Loucy (cell line): ENCODE measurements around the gene SCAMP2.

Experiments
- H2AFZ ChIP-seq: fragments of 200-600 bp; sonication (generic); 2 replicates; pipeline ENCODE4 v1.6.0; 2016; ENCODE audit warnings: antibody characterized with exemption, mild to moderate bottlenecking, low read length, moderate library complexity
- H3F3A ChIP-seq: fragments of 200-600 bp; 2 replicates; pipeline ENCODE4 v1.6.0; 2016; ENCODE audit warnings: antibody characterized with exemption, low read depth, mild to moderate bottlenecking
- H3K27me3 ChIP-seq: fragments of 200-600 bp; sonication (generic); 2 replicates; pipeline ENCODE4 v1.6.1; 2014; ENCODE audit warnings: low read length, mild to moderate bottlenecking; ENCODE audit not compliant: insufficient read depth, poor library complexity, severe bottlenecking
- H3K36me3 ChIP-seq: fragments of 200-600 bp; sonication (generic); 2 replicates; pipeline ENCODE4 v1.6.1; 2016; ENCODE audit warnings: low read length; ENCODE audit not compliant: insufficient read depth
- H3K4me1 ChIP-seq: fragments of 200-600 bp; sonication (generic); 2 replicates; pipeline ENCODE4 v1.5.1; 2014; ENCODE audit warnings: low read length, mild to moderate bottlenecking; ENCODE audit not compliant: insufficient read depth, poor library complexity, severe bottlenecking
- H3K4me2 ChIP-seq: fragments of 200-600 bp; sonication (generic); 2 replicates; pipeline ENCODE4 v1.6.0; 2014; ENCODE audit warnings: antibody characterized with exemption, low read length, low read depth, mild to moderate bottlenecking; ENCODE audit not compliant: poor library complexity, severe bottlenecking
- H3K4me3 ChIP-seq: fragments of 200-600 bp; sonication (generic); 2 replicates; pipeline ENCODE4 v1.5.1; 2014; ENCODE audit warnings: low read length, mild to moderate bottlenecking, mixed read lengths; ENCODE audit not compliant: poor library complexity, severe bottlenecking
- H3K79me2 ChIP-seq: fragments of 200-600 bp; sonication (generic); 2 replicates; pipeline ENCODE4 v1.6.1; 2014; ENCODE audit warnings: low read length; ENCODE audit not compliant: insufficient read depth
- H3K9ac ChIP-seq: fragments of 200-600 bp; sonication (generic); 2 replicates; pipeline ENCODE4 v1.6.0; 2014; ENCODE audit warnings: mild to moderate bottlenecking, low read depth, low read length, moderate library complexity; ENCODE audit not compliant: poor library complexity, severe bottlenecking
- H3K9me2 ChIP-seq: fragments of 200-600 bp; sonication (generic); replicated peaks from 2 replicates; pipeline ENCODE4 v1.6.1; 2016; ENCODE audit warnings: low read depth, low read length, mixed read lengths
- H3K9me3 ChIP-seq: fragments of 200-600 bp; sonication (generic); 2 replicates; pipeline ENCODE4 v1.6.1; 2014; ENCODE audit warnings: mild to moderate bottlenecking, antibody characterized with exemption, low read length, low read depth; ENCODE audit not compliant: insufficient read depth
- H4K20me1 ChIP-seq: fragments of 200-600 bp; sonication (generic); 2 replicates; pipeline ENCODE4 v1.6.0; 2014; ENCODE audit warnings: antibody characterized with exemption, low read length, mild to moderate bottlenecking; ENCODE audit not compliant: insufficient read depth, poor library complexity, severe bottlenecking
- EZH2phosphoT487 ChIP-seq: fragments of 200-600 bp; IDR thresholded peaks from 2 replicates; pipeline ENCODE4 v1.6.1; 2018; ENCODE audit warnings: antibody characterized with exemption, mild to moderate bottlenecking, moderate library complexity, borderline replicate concordance
- TF ChIP-seq, protein P1 (sequence below): fragments of 200-600 bp; sonication (generic); conservative IDR thresholded peaks from 2 replicates; pipeline ENCODE4 v1.5.1; 2014; ENCODE audit warnings: mild to moderate bottlenecking, antibody characterized with exemption, low read length

Gene SCAMP2

DNA sequence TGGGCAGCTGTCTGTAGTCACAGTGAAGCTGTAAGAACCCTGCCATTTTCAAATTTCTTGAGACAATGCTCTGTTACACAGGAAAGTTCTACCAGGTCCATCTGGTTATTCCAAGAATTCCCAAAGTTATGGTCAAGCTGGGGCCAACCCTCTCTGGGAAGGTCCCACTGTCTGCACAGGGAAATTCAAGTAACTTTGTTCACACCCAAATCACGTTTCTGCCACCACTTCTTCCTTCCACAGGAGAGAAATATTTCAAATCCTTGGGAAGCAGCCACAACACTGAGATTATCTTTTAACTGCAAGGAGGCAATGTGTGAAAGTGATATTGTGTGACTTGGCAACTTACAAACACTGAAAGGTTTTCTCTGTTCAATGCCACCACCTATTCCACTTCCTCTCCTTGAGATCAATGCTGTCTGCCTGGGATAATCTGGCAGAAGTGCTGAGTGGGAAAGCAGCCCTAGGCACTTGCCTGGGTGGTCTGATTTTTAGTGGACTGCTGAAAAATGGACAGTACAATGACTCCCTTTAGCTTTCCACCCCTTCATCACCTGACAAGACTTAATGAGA, 5.6 kb downstream of the SCAMP2 start:
- H3K4me3 ChIP-seq, result peak overlapping the region; percentile 64
- H3F3A ChIP-seq, result peaks cover 24% of the 10 kb centered on the region
- peak overlapping the region; percentile 36 for H3K9ac ChIP-seq
- peak overlapping the region; percentile 85 for H3K4me2 ChIP-seq
- no peak for TF ChIP-seq EZH2phosphoT487
- TF ChIP-seq, protein P1, sequence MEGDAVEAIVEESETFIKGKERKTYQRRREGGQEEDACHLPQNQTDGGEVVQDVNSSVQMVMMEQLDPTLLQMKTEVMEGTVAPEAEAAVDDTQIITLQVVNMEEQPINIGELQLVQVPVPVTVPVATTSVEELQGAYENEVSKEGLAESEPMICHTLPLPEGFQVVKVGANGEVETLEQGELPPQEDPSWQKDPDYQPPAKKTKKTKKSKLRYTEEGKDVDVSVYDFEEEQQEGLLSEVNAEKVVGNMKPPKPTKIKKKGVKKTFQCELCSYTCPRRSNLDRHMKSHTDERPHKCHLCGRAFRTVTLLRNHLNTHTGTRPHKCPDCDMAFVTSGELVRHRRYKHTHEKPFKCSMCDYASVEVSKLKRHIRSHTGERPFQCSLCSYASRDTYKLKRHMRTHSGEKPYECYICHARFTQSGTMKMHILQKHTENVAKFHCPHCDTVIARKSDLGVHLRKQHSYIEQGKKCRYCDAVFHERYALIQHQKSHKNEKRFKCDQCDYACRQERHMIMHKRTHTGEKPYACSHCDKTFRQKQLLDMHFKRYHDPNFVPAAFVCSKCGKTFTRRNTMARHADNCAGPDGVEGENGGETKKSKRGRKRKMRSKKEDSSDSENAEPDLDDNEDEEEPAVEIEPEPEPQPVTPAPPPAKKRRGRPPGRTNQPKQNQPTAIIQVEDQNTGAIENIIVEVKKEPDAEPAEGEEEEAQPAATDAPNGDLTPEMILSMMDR, result no peak
- H3K79me2 ChIP-seq, result peaks cover 84% of the 10 kb centered on the region
- H3K36me3 ChIP-seq, result no peaks in the 10 kb centered on the region
- no peaks in the 10 kb centered on the region for H3K9me3 ChIP-seq
- H3K4me1 ChIP-seq, result peaks cover 66% of the 10 kb centered on the region
- no peaks in the 10 kb centered on the region for H3K27me3 ChIP-seq
- H4K20me1 ChIP-seq, result peaks cover 47% of the 10 kb centered on the region
- no peaks in the 10 kb centered on the region for H3K9me2 ChIP-seq
- no peak overlapping the region for H2AFZ ChIP-seq

DNA sequence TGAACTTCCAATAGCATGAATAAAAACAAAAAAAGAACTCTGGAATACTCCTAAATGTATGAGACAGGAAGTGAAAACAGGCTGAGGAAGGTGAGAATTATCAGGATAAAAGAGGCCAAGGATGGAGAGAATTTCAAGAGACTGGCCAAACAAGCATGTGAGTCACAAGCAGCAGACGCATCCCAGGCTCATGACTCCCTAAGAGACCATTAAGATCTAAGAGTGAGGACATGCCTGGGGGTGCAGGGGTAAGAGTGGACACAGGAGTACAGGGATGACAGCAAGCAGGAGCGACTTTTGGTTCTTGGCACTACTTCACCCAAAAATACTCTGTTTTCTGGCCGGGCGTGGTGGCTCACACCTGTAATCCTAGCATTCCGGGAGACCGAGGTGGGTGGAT, 7.1 kb downstream of the SCAMP2 start:
- H3F3A ChIP-seq, result peaks cover 24% of the 10 kb centered on the region
- no peaks in the 10 kb centered on the region for H3K9me3 ChIP-seq
- TF ChIP-seq, protein P1, result no peak
- no peak for TF ChIP-seq EZH2phosphoT487
- peaks cover 41% of the 10 kb centered on the region for H4K20me1 ChIP-seq
- no peaks in the 10 kb centered on the region for H3K9me2 ChIP-seq
- H3K27me3 ChIP-seq, result no peaks in the 10 kb centered on the region
- H3K9ac ChIP-seq, result no peak overlapping the region
- no peaks in the 10 kb centered on the region for H3K36me3 ChIP-seq
- H3K4me1 ChIP-seq, result peaks cover 60% of the 10 kb centered on the region
- H3K4me3 ChIP-seq, result no peak overlapping the region
- peaks cover 79% of the 10 kb centered on the region for H3K79me2 ChIP-seq
- no peak overlapping the region for H2AFZ ChIP-seq
- peak overlapping the region; percentile 34 for H3K4me2 ChIP-seq

DNA sequence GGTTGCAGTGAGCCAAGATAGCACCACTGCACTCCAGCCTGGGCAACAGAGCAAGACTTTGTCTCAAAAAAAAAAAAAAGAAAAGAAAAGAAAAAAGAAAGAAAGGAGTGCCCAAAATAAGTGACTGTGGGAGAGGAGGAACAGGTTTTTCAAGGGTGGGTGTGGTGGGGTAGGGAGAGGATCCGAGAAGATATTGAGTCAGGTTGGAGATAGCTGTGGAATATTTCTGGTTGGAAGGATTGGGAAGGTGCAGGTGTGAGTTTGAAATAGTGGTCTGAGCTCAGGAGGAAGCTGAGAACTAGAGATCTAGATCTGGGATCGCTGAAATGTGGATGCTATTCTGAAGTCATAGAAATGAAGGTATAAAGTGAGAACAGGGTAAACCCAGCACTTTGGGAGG, 7.8 kb downstream of the SCAMP2 start:
- no peak for TF ChIP-seq EZH2phosphoT487
- TF ChIP-seq, protein P1, result no peak
- Histone ChIP-seq H3K9me2 (no peaks in the 10 kb centered on the region), H2AFZ (no peak overlapping the region), H3K4me2 (no peak overlapping the region), H3K36me3 (no peaks in the 10 kb centered on the region), H3K27me3 (no peaks in the 10 kb centered on the region), H3K4me1 (peaks cover 52% of the 10 kb centered on the region), H3K9ac (no peak overlapping the region), H3K9me3 (no peaks in the 10 kb centered on the region), H3F3A (peaks cover 18% of the 10 kb centered on the region), H3K4me3 (no peak overlapping the region), H3K79me2 (peaks cover 73% of the 10 kb centered on the region), H4K20me1 (peaks cover 33% of the 10 kb centered on the region)
